ENCODE data around the gene TMEM51.

TMEM51 gene

GRCh38 chr1:15243275-15244043 lies 89.9 kb downstream of the TMEM51 start:
- no peak for FAIRE-seq

DNA sequence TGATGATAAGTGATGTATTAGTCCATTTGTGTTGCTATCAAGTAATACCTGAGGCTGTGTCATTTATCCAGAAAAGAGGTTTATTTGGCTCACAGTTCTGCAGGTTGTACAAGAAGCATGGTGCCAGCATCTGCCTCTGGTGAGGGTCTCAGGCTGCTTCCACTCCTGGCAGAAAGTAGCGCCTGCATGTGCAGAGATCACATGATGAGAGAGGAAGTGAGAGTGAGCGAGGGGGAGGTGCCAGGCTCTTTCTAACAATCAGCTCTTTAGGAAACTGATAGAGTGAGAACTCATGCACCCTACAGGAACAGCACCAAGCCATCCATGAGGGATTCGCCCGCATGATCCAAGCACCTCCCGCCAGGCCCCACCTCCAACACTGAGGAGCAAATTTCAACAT lies 91.3 kb downstream of the TMEM51 start:
- FAIRE-seq (no peak), DNase-seq (ENCODE audit: insufficient read length, low spot score) (no peak)
- TF ChIP-seq, protein P1, sequence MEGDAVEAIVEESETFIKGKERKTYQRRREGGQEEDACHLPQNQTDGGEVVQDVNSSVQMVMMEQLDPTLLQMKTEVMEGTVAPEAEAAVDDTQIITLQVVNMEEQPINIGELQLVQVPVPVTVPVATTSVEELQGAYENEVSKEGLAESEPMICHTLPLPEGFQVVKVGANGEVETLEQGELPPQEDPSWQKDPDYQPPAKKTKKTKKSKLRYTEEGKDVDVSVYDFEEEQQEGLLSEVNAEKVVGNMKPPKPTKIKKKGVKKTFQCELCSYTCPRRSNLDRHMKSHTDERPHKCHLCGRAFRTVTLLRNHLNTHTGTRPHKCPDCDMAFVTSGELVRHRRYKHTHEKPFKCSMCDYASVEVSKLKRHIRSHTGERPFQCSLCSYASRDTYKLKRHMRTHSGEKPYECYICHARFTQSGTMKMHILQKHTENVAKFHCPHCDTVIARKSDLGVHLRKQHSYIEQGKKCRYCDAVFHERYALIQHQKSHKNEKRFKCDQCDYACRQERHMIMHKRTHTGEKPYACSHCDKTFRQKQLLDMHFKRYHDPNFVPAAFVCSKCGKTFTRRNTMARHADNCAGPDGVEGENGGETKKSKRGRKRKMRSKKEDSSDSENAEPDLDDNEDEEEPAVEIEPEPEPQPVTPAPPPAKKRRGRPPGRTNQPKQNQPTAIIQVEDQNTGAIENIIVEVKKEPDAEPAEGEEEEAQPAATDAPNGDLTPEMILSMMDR (IDR thresholded peaks at IDR 0.05; ENCODE audit: insufficient read depth, missing control alignments): no peak

More at GRCh38 chr1:15243275-15244043, 89.9 kb downstream of the TMEM51 start:
- DNase-seq (ENCODE audit: insufficient read length, low spot score): no peak
- TF ChIP-seq, protein P1 (IDR thresholded peaks at IDR 0.05; ENCODE audit: insufficient read depth, missing control alignments): no peak

GRCh38 chr1:15245593-15246360 lies 92.2 kb downstream of the TMEM51 start:
- DNase-seq (ENCODE audit: insufficient read length, low spot score) (no peak), FAIRE-seq (no peak)
- TF ChIP-seq, protein P1 (IDR thresholded peaks at IDR 0.05; ENCODE audit: insufficient read depth, missing control alignments): no peak

- DNase-seq (ENCODE audit: insufficient read length, low spot score): no peak
- TF ChIP-seq, protein P1 (IDR thresholded peaks at IDR 0.05; ENCODE audit: insufficient read depth, missing control alignments): no peak
- no peak for FAIRE-seq
Measured at GRCh38 chr1:15246960-15247614, 93.5 kb downstream of the TMEM51 start, which contains the start of gene FHAD1. FHAD1 (plus strand) TSS chr1:15247223; CDS start chr1:15251785, 4,562 bp downstream.

DNA sequence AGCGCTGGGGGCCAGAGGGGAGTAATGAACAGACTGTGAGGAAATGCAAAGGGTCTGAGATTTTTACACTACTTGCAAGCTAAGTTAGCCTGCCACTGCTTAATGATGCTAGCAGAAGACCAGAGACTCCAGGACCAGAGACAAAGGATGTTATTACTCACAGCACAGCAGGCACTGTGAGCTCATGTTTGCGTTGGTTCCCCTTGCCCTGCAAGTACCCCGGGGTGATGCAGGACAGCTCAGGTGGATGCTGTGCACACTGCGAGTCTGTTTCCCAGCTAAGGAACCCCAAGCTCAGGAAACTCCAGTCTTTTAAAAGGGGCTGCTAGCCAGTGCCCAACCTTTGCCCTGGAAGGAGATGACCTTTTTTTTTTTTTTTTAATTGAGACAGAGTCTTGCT lies 94.7 kb downstream of the TMEM51 start:
- FAIRE-seq: no peak
- no peak for DNase-seq (ENCODE audit: insufficient read length, low spot score)

DNA sequence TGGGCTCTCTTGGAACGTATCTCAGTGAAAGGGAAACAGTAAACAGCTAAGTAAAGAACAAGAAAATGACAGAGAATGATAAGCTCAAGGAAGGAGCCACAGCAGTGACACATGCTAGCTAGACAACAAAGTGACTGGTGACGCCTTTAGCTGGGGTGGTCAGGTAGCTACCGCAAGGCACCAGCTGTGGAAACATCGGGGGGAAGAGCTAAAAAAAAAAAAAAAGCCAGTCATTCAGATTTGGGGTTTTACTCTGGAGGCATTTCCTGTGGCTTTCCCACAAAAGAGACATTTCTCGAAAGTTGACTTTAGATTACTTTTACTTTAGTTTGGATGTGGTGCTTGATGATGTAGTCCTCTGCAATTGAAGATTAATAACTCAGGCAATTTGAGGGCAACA lies 95.5 kb downstream of the TMEM51 start:
- FAIRE-seq (no peak), DNase-seq (ENCODE audit: insufficient read length, low spot score) (no peak)
- TF ChIP-seq, protein P1 (IDR thresholded peaks at IDR 0.05; ENCODE audit: insufficient read depth, missing control alignments): no peak

More for the DNA sequence above, 94.7 kb downstream of the TMEM51 start:
- TF ChIP-seq, protein P1 (IDR thresholded peaks at IDR 0.05; ENCODE audit: insufficient read depth, missing control alignments): no peak
